H7 (cell line): Measurements from ENCODE around the gene PPP1R3C. TPM values are rescaled to one million over a fixed set of nuclear protein-coding genes. Genes with fewer than 3 reads are reported as not detected.

Experiments used
- DNase-seq: peaks from one replicate; pipeline ENCODE4 v3.0.0; 2012
- H3K27me3 ChIP-seq: 2 replicates; pipeline ENCODE4 v1.6.0; 2011; ENCODE audit warnings: mild to moderate bottlenecking, low read length; ENCODE audit not compliant: control insufficient read depth, insufficient read depth
- H3K36me3 ChIP-seq: replicated peaks from 2 replicates; pipeline ENCODE4 v1.5.1; 2011; ENCODE audit warnings: low read length; ENCODE audit not compliant: control insufficient read depth, insufficient read depth
- H3K4me3 ChIP-seq: 2 replicates; pipeline ENCODE4 v1.5.1; 2011; ENCODE audit warnings: low read depth, mild to moderate bottlenecking, control low read depth, low read length, moderate library complexity; ENCODE audit not compliant: insufficient read depth
- total RNA-seq: library from RNA; depleted of rRNA; stranded (reverse); fragments of >200 nt; shearing (Covaris generic); gene quantifications from 2 replicates; pipeline ENCODE4 v1.2.3, GENCODE V29; 2014; rRNA removed

PPP1R3C gene
- total RNA-seq, 1 experiment from 2014 or later = 0.31 TPM

DNA sequence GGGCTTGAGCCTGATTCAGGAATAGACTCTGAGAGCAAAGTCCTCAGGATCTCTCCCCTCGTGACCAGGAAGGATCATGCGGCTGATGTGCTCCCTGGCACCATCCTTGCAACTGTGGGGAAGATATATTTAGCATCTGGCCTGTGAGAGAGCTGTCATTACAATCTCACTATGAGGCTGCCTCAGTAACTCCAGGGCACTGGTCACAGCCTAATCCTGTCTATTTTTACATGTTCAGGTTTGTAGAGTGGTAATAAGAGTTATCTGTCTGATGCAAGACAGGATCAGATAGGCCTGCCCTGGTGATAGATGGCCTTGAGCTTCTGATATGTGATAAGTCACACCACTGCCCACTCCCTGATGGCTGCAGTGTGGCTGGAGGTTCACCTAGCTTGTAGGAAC lies 50.7 kb downstream of the PPP1R3C start:
- no peak overlapping the region for H3K4me3 ChIP-seq
- DNase-seq = no peak
- no peaks in the 10 kb centered on the region for H3K36me3 ChIP-seq
- H3K27me3 ChIP-seq = no peaks in the 10 kb centered on the region; the same call in 1 of the 2 replicates

DNA sequence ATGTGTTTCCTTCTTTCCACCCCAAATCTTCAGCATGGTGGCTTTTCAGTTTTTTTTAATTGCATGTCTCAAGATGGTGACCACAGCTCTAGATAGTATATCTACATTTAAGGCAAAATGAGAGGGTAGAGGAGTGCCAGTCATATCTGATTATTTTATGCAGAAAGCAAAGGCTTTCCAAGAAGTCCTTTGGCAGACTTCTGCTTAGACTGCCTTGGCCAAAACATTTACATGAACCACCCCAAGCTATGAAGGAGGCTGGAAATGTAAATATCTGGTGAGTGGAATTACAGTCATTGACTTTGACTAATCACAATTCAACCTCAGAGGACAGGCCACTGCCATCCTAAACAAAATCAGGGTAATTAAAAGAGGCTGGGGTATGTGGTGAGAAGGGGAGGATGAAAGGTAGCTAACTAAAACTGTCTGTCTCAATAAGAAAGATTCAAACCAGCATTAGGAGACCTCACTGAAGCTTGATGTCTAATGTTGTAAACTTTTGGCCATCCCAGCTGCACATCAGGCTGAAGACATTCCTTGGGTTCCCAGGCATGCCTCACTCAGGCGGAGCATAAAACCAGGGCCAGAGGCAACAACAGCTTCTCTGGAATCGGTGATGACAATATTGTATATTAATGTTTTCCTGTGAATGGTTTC lies 53.4 kb downstream of the PPP1R3C start:
- Histone ChIP-seq H3K27me3 (no peaks in the 10 kb centered on the region; the same call in 1 of the 2 replicates), H3K4me3 (no peak overlapping the region), H3K36me3 (no peaks in the 10 kb centered on the region)
- DNase-seq = no peak

Other genes with a start within 250 kb of the PPP1R3C start
- 9.2 and 9.3 TPM in 2 replicates for gene HECTD2, start 222.7 kb downstream of the PPP1R3C start, total RNA-seq
- gene TNKS2, start 165.4 kb upstream of the PPP1R3C start, total RNA-seq = 27.4 and 38.2 TPM in 2 replicates